DND-41 (cell line): ENCODE data around the gene HDAC4.

Experiments
- ATAC-seq: fragments of 200-7000 bp; cut with Tn5 transposase; 3 replicates; pipeline ENCODE4 v1.9.1; 2021; ENCODE audit warnings: low read depth; ENCODE audit not compliant: insufficient read depth
- DNase-seq: peaks from one replicate; pipeline ENCODE4 v3.0.0-alpha.2; 2020
- H2AFZ ChIP-seq: 2 replicates; pipeline ENCODE4 v1.6.0; 2012; ENCODE audit warnings: low read depth, low read length
- H3K27ac ChIP-seq: 2 replicates; pipeline ENCODE4 v1.5.1; 2012; ENCODE audit warnings: low read length, inconsistent platforms
- H3K27me3 ChIP-seq: fragments of 200-600 bp; sonication (generic); 2 replicates; pipeline ENCODE4 v1.6.0; 2012; ENCODE audit warnings: low read length, mild to moderate bottlenecking, inconsistent platforms; ENCODE audit not compliant: insufficient read depth, poor library complexity
- H3K36me3 ChIP-seq: 2 replicates; pipeline ENCODE4 v1.5.1; 2012; ENCODE audit warnings: low read length, inconsistent platforms; ENCODE audit not compliant: insufficient read depth
- H3K4me1 ChIP-seq: 2 replicates; pipeline ENCODE4 v1.5.1; 2012; ENCODE audit warnings: mild to moderate bottlenecking, low read length; ENCODE audit not compliant: insufficient read depth
- H3K4me2 ChIP-seq: 2 replicates; pipeline ENCODE4 v1.6.0; 2012; ENCODE audit warnings: mild to moderate bottlenecking, moderate library complexity, low read length, inconsistent platforms; ENCODE audit not compliant: insufficient read depth
- H3K4me3 ChIP-seq, 2 experiments: fragments of 200-600 bp in 1 of 2; shearing (Covaris generic) in 1 of 2; 2 replicates each; pipeline ENCODE4 v1.5.1; 2012 to 2016; ENCODE audit warnings: inconsistent platforms in 2 of 2, low read length in 2 of 2, mild to moderate bottlenecking in 2 of 2, low read depth in 1 of 2, moderate library complexity in 1 of 2
- H3K79me2 ChIP-seq: 2 replicates; pipeline ENCODE4 v1.6.0; 2012; ENCODE audit warnings: low read length, inconsistent platforms; ENCODE audit not compliant: insufficient read depth
- H3K9ac ChIP-seq: 2 replicates; pipeline ENCODE4 v1.6.0; 2012; ENCODE audit warnings: low read depth, mild to moderate bottlenecking, inconsistent platforms, low read length, moderate library complexity
- H3K9me3 ChIP-seq: 2 replicates; pipeline ENCODE4 v1.5.1; 2012; ENCODE audit warnings: low read length, moderate library complexity, mild to moderate bottlenecking, inconsistent platforms; ENCODE audit not compliant: insufficient read depth, severe bottlenecking
- H4K20me1 ChIP-seq: 2 replicates; pipeline ENCODE4 v1.6.0; 2012; ENCODE audit warnings: low read length; ENCODE audit not compliant: insufficient read depth
- EZH2 ChIP-seq: IDR thresholded peaks from 3 replicates; pipeline ENCODE4 v1.6.1; 2012; ENCODE audit warnings: borderline replicate concordance, low read depth, mild to moderate bottlenecking, moderate library complexity, low read length, inconsistent platforms; ENCODE audit not compliant: severe bottlenecking
- TF ChIP-seq, protein P1 (sequence below): IDR thresholded peaks from 2 replicates; pipeline ENCODE4 v1.5.1; 2012; ENCODE audit warnings: borderline replicate concordance, low read length, moderate library complexity, mild to moderate bottlenecking; ENCODE audit not compliant: poor library complexity, severe bottlenecking; ENCODE audit errors: extremely low read depth

The HDAC4 gene

GRCh38 chr2:239128706-239129105, 272.1 kb downstream of the HDAC4 start:
- peaks cover 100% of the 10 kb centered on the region for H3K36me3 ChIP-seq
- H3K79me2 ChIP-seq: peaks cover 82% of the 10 kb centered on the region
- no peak overlapping the region for H2AFZ ChIP-seq
- no peak overlapping the region for H3K4me2 ChIP-seq
- H3K4me1 ChIP-seq: no peaks in the 10 kb centered on the region
- H3K9me3 ChIP-seq: no peaks in the 10 kb centered on the region
- peaks cover 88% of the 10 kb centered on the region for H4K20me1 ChIP-seq
- H3K27ac ChIP-seq: no peak overlapping the region
- no peaks in the 10 kb centered on the region for H3K27me3 ChIP-seq
- TF ChIP-seq, protein P1, sequence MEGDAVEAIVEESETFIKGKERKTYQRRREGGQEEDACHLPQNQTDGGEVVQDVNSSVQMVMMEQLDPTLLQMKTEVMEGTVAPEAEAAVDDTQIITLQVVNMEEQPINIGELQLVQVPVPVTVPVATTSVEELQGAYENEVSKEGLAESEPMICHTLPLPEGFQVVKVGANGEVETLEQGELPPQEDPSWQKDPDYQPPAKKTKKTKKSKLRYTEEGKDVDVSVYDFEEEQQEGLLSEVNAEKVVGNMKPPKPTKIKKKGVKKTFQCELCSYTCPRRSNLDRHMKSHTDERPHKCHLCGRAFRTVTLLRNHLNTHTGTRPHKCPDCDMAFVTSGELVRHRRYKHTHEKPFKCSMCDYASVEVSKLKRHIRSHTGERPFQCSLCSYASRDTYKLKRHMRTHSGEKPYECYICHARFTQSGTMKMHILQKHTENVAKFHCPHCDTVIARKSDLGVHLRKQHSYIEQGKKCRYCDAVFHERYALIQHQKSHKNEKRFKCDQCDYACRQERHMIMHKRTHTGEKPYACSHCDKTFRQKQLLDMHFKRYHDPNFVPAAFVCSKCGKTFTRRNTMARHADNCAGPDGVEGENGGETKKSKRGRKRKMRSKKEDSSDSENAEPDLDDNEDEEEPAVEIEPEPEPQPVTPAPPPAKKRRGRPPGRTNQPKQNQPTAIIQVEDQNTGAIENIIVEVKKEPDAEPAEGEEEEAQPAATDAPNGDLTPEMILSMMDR: no peak
- no peak for TF ChIP-seq EZH2
- no peak overlapping the region for H3K4me3 ChIP-seq
- ATAC-seq (peak; percentile 12; the same call in 1 of the 3 replicates), DNase-seq (no peak)
- H3K9ac ChIP-seq: no peak overlapping the region

GRCh38 chr2:239127513-239127912, 273.3 kb downstream of the HDAC4 start:
- Histone ChIP-seq H3K27ac (no peak overlapping the region), H3K4me3 (no peak overlapping the region), H3K9me3 (no peaks in the 10 kb centered on the region), H3K36me3 (peaks cover 100% of the 10 kb centered on the region), H4K20me1 (peaks cover 86% of the 10 kb centered on the region), H3K4me2 (no peak overlapping the region), H3K79me2 (peaks cover 72% of the 10 kb centered on the region), H3K27me3 (no peaks in the 10 kb centered on the region), H3K4me1 (no peaks in the 10 kb centered on the region), H3K9ac (no peak overlapping the region), H2AFZ (no peak overlapping the region)
- DNase-seq (no peak), ATAC-seq (no peak)
- no peak for TF ChIP-seq EZH2
- TF ChIP-seq, protein P1: no peak

GRCh38 chr2:239125726-239126675, 274.8 kb downstream of the HDAC4 start:
- no peaks in the 10 kb centered on the region for H3K27me3 ChIP-seq
- no peak overlapping the region for H3K27ac ChIP-seq
- no peak for DNase-seq
- H3K4me1 ChIP-seq: no peaks in the 10 kb centered on the region
- TF ChIP-seq, protein P1: no peak
- H3K9ac ChIP-seq: no peak overlapping the region
- no peak for ATAC-seq
- peaks cover 63% of the 10 kb centered on the region for H3K79me2 ChIP-seq
- H4K20me1 ChIP-seq: peaks cover 84% of the 10 kb centered on the region
- no peak overlapping the region for H3K4me3 ChIP-seq
- no peak overlapping the region for H2AFZ ChIP-seq
- H3K4me2 ChIP-seq: no peak overlapping the region
- H3K9me3 ChIP-seq: no peaks in the 10 kb centered on the region
- peaks cover 99% of the 10 kb centered on the region for H3K36me3 ChIP-seq
